Caki2 (cell line): ENCODE measurements around the gene FAM168A. TPM values are rescaled to one million over a fixed set of nuclear protein-coding genes. Genes with fewer than 3 reads are reported as not detected.
"Not testable (repeated sequence)": the region's sequence is repeated elsewhere in the genome, so short reads cannot be mapped to it uniquely, and the experiment has no call there.

ENCODE experiments used
- DNase-seq: peaks from one replicate; pipeline ENCODE4 v3.0.0-alpha.2; 2015; ENCODE audit warnings: low read depth
- in situ Hi-C: cut with HindIII; loops from 2 replicates; pipeline ENCODE4 v1.10.0; 2016; ENCODE audit warnings: low sequenced_read_pairs, low pct_unique_long_range_greater_than_20kb, mixed read lengths
- total RNA-seq: library from RNA; depleted of rRNA; stranded (reverse); fragments of >200 nt; shearing (Covaris generic); gene quantifications from 2 replicates; pipeline ENCODE4 v1.2.3, GENCODE V29; 2014; ENCODE audit warnings: low replicate concordance

The FAM168A gene
- total RNA-seq, 1 experiment from 2014 or later = 9.2 TPM

DNA sequence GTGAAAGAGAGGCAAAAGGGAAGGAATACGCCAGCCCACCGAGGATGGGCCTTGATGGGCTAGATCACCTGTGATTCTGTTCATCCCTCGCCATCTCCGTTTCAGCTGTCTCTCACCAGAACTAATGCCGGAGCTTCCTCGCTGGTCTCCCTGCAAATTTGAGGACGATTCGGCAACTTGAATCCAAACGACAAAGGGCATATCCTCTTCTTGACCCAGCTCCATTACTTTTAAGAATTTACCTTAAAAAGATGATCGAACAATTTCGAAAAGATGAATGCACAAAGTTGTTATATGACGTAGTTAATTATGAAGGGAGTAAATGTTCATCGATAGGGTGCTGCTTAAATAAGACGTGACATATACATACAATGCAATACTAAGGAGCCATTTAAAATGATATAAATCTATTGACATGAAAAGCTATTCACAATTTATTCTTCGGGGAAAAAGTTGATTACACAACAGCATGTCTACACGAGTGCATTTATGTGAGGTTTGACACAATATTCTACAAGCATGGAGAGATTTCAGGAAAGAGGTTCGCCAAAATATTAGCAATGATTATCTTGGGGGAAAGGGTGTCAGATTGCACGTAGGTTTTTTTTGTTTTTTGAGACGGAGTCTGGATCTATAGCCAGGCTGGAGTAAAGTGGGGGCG, 937 bp upstream of the FAM168A start:
- in situ Hi-C loops = no loop called here
- DNase-seq = no peak

DNA sequence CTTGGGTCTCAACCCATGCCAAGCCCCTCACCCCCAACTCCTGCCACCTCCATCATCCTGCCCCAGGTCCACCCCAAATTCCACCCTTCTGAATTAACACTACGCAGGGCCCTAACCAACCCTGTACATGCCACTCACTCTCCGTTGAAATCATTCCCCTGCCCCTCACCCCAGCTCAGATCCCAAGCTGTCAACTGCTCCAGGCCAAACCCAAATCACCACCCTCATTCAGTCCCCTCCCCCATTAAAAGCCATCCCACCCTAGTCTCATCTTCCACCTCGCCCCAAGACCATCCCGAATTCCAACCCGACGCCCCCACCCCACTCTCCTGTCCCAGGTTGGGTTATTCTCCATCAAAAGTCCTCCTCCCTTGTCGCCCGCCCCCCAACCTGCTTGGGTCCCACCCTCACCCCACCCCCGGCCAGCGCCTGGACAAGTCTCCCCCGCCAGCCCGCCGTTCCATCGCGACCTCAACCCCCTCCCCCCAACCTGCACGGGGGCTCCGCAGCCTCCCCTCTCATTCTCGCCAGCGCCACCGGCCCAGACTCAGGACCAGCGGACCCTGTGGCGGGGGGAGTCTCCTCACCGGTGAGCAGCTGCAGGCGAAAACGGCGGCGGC, 466 bp downstream of the FAM168A start:
- no peak for DNase-seq
- in situ Hi-C loops = no loop called here

DNA sequence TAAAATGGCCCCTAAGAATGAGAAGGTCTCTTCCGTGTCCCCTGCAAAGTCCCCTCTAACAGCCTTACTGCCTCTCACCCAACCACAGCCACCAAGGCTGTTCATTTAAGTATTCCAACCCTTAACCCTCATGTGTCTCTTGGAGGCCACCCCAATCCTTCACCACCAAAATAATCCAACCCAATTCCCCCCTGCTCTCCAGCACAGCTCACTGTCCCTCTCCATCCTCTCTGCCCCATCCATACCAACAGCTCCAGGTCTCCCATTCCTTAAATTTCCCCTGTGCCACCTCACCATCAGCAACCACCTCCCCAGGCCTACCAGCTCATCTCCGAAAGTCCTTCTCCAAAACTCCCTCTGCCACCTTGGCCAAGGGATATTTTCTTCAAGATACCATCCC, 1.4 kb downstream of the FAM168A start:
- no peak for DNase-seq
- in situ Hi-C loops = no loop called here

DNA sequence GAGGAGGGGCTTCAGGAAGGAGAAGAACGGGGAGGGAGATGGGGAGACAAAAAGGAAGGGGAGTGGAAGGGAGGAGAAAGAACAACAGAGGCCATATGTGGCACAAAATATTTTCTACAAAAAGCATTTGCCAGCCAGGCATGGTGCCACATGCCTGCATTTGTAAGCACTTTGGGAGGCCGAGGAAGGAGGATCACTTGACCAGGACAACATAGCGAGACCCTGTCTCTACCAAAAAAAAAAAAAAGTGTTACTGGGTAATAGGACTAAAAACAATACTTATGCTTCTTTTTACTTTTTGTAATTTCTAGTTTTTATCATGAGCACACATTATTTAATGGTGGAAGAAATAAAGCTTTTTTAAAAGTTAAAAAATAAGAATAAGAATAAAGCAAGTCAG, 5.3 kb downstream of the FAM168A start:
- in situ Hi-C loops = no loop called here
- no peak for DNase-seq

DNA sequence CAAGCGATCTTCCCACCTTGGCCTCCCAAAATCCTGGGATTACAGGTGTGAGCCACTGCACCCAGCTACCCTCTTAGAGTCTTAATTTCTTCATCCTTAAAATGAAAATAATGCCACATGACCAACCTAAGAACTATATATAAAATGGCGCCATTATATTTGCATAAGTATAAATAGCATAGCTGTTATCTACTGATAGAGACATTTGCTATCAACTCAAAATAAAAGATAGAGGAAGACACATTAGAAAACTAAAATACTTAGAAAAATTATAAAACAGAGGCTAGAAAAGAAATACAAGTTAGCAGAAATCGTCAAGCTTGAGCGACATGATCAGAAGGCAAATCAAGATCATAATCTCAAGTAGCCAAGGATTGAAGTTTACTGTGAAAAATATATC, 6.2 kb downstream of the FAM168A start:
- in situ Hi-C loops = no loop called here
- DNase-seq = no peak

DNA sequence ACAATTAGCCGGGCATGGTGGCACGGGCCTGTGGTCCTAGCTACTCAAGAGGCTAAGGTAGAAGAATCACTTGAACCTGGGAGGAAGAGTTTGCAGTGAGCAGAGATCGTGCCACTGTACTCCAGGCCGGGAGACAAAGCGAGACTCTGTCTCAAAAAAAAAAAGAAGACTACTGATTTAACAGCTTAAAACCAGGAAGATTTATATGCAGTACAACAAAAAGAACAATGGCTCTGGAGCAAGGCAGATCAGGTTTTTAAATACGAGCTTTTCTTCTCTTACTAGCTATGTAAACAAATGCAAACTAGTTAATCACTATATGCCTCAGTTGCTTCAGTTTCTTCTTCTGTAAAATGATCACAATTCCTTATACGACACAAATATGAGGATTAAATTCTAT, 6.9 kb downstream of the FAM168A start:
- in situ Hi-C loops = no loop called here

DNA sequence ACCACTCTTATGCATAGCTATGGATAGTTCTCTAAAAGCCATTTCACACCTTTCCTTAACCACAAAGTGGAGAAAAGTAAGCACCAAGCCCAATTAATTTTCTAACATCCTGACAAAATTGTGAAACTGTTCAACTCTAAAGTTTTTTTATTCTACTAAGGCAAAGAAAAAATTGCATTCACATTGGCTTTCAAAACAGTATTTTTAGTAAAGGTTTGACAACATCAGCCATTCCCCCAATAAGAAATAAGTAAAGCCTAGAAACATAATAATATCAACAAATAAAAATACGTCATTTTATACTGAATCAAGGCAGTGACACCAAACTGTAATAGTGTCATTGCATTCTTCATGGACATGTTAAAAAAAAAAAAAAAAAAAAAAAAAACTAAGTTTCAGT, 11.1 kb downstream of the FAM168A start:
- no peak for DNase-seq
- in situ Hi-C loops = no loop called here

More for the DNA sequence above, 6.9 kb downstream of the FAM168A start:
- DNase-seq = no peak

DNA sequence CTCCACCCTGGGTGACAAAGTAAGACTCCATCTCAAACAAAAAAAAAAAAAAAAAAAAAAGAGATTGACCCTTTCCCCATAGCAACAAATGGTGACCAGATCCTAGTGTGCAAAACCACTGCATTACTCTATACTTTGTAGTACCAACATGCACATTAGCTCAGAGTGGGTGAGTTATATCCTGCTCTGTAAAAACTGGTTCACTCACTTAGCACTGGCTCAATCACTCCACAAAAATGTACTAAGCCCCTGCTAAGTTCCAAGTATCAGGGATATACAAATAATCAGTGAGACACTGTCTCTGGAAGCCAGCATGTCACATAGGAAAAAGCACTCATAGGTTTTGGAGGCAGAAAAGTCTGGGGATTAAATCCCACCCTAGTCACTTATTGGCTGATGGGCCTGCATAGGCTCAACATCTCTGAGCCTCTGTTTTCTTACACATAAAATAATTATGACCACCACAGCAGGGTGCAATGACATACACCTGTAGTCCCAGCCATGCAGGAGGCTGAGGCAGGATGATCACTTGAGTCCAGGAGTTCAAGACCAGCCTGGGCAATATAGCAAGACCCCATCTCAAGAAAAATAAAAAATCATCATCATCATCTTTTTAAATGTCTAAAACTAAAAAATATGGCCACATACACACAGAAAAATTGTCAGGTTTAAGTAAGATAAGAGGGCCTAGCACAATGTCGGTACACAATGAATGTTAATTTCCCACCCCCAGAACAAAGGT, 11.9 kb downstream of the FAM168A start:
- in situ Hi-C loops = no loop called here
- no peak for DNase-seq

DNA sequence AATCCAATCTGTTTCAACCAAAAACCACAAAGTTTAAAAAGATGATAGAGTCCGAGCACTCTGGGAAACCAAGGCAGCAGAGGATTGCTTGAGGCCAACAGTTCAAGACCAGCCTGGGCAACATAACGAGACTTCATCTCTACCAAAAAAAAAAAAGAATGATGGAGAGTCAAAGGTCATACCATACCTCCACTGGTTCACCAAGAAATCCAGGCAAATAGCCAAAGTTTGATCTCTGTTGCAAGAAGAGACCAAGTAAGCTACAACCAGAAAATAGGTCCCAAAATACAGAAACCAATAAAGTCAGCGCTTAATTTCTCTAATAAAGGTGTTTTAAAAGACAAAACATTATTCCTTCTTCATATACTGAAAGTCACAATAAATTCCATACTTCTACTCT, 13.1 kb downstream of the FAM168A start:
- in situ Hi-C loops = no loop called here
- no peak for DNase-seq

DNA sequence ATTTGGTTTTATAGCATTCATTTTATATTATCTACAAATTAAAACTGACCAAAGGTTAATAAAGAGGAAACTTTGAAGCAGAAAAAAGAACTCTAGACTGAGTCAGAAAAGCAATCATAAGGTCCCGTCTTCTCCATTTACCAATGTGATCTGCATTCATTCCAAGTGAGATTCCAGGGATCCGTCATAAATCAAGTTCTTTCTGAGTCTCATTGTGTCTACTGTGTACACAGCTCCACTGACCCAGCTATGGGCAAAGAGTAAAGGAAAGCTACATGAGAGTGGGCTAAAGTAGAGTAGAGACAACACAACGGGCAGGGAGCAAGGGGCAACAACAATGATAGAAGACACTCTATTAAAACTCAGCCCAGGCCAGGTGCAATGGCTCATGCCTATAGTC, 15.3 kb downstream of the FAM168A start:
- no peak for DNase-seq
- in situ Hi-C loops = no loop called here

DNA sequence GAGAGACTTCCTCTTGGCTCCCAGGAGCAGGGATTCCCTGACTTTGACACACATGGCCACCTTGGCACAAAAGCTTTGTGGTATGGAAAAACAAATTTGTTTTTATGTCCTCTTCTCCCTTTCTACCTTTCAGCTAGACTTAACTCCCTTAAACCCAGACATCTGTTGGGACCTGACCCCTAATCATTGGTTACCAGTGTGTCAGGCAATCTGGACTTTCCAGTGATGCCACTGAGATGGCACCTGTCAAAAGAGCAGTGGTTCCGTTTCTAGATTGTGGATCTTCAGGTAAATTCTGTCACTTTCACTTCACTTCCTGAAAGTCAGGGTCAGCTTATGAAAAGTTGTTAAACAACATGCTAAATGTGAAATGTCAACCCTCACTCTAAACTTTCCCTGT, 17.2 kb downstream of the FAM168A start:
- DNase-seq, in situ Hi-C loops: not testable (repeated sequence)

DNA sequence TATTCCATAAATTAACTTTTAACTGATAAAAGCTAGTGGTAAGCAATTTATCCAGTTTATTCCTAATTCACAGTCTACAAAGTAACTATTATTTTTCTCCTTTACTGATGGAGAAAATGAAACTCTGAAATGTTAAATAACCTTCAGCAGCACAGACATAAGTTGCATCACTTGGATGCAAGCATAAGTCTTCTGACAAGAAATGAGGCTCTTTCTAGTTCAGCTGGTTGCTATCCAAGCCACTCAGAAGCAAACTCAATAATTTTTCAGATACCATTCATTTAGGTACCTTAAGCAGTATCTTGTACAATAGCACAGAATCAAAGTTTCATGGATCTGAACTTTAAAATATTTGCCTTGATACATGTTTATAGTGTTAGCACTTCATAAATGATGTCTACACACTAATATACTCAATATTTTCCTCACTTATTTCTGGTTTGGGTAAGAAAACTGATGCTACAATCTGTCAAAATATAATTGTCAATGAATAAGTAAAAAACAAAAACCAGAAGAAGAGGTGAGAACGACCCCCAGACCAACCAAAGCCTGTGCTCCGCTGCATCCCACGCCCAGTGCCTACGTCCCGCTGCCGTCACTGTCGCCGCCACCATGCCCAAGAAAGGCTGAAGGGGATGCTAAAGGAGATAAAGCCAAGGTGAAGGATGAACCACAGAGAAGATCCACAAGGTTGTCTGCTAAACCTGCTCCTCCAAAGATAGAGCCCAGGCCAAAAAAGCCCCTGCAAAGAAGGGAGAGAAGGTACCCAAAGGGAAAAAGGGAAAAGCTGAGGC, 18.1 kb downstream of the FAM168A start:
- no peak for DNase-seq
- in situ Hi-C loops = no loop called here

DNA sequence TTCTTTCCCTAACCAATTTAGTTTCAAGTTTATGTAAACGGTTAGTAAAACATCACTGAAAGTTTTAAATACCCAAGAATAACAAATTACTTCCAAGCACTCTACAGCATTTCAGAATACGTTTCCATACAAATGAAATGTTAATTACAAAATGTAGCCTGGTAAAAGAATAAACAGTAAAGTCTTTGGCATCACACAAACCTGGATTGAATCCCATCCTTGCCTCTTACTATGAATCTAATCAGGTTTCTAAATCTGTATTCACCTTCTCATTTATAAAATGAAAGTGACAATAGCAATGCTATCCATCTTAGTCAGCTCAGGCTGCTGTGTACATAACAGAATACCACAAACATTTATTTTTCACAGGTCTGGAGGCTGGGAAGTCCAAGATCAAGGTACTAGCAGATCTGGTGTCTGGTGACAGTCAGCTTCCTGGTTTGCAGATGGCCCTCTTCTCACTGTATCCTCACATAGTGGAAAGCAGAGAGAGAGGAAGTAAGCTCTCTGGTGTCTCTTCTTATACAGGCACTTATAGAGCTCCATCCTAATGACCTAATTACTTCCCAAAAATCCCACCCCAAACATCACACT, 19.2 kb downstream of the FAM168A start:
- no peak for DNase-seq
- in situ Hi-C loops = no loop called here

DNA sequence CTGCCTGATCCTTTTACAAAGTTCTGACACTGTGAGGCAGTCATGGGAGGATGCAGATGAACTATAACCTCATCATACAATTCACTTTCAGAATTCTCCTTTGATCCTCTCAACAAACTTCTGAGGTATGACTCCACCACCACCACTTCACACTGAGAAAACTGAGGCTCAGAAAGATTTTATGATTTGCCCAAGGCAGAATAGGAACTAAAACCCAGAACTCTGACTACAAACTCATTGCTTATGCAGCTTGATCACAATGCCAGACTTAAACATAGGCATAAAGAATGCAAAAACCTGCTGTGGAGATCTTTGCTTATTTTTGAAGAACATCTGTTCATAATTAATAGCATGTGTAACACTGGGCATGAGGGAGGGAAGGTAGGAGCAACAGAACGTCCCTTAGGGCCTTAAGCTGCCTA, 20.4 kb downstream of the FAM168A start:
- DNase-seq = no peak
- in situ Hi-C loops = no loop called here

DNA sequence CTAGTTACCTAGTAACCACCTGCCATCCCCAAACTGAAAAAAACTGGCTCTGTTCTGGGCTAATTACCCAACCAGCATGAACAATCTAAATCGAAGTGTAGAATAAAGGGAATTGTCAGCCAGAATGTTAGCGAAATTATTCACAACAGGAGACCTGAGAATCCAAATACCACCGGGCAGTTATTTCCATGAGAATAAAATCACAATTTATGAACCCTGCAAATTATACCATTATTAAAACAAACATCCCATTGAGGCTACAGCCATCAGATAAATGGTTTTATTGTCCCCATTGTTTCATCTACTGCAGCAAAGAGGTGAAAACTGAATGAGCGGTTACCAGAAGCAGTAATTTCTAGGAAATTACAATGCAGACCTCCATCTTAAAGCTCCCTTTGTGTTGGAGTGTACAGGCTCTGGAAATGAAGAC, 21.7 kb downstream of the FAM168A start:
- in situ Hi-C loops = no loop called here
- no peak for DNase-seq

DNA sequence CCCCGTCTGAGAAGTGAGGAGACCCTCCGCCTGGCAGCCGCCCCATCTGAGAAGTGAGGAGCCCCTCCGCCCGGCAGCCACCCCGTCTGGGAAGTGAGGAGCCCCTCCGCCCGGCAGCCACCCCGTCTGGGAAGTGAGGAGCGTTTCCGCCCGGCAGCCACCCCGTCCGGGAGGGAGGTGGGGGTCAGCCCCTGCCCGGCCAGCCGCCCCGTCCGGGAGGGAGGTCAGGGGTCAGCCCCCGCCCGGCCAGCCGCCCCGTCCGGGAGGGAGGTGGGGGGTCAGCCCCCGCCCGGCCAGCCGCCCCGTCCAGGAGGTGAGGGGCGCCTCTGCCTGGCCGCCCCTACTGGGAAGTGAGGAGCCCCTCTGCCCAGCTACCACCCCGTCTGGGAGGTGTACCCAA, 25.9 kb downstream of the FAM168A start:
- in situ Hi-C loops = not testable (repeated sequence)

DNA sequence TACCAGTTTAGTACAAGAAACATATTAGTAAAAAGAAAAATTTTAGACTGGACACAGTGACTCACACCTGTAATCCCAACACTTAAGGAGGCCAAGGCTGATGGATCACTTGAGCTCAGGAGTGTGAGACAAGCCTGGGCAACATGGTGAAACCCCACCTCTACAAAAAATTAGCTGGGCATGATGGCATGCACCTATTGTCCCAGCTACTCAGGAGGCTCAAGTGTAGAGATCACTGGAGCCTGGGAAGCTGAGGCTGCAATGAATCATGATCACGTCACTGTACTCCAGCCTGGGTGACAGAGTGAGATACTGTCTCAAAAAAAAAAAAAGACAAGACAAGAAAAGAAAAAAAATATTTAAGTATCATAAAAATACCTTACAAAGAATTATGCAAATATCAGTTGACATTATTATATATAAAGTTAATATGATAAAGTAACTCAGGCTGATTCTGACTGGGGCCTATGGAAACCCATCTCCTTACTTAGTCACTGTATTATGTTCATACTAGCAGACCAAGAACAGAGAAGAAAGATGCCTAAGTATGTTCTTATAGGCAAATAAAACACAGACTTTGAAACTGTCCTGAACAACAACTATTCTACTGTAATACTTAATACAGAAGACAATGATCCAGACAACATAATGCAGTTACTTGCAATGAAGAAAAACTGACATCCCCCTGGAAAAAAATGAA, 27.3 kb downstream of the FAM168A start:
- peak; percentile 74 for DNase-seq
- in situ Hi-C loops = no loop called here

More for the DNA sequence above, 25.9 kb downstream of the FAM168A start:
- DNase-seq = not testable (repeated sequence)
